NK-92 treated with Interleukin-12 subunit alpha and Interleukin-12 subunit beta, amount 100 ng/mL, for 24 hours (cell line): Measurements from ENCODE around the gene TPCN2.
"Not testable (repeated sequence)": the region's sequence is repeated elsewhere in the genome, so short reads cannot be mapped to it uniquely, and the experiment has no call there.

ENCODE experiments used
- DNase-seq: peaks from one replicate; lab custom pipeline; 2025; lab: John Stamatoyannopoulos, UW

Gene TPCN2

GRCh38 chr11:69076129-69076791 is 27.5 kb downstream of the TPCN2 start:
- no peak for DNase-seq

GRCh38 chr11:69076977-69077376 is 28.2 kb downstream of the TPCN2 start:
- not testable (repeated sequence) for DNase-seq

GRCh38 chr11:69078508-69078907 is 29.8 kb downstream of the TPCN2 start:
- DNase-seq: no peak

GRCh38 chr11:69078930-69079605 is 30.3 kb downstream of the TPCN2 start:
- no peak for DNase-seq

- no peak for DNase-seq
Observed at GRCh38 chr11:69079661-69080256, 31.0 kb downstream of the TPCN2 start.

- DNase-seq: no peak
Observed at GRCh38 chr11:69080257-69080995, 31.7 kb downstream of the TPCN2 start.

- no peak for DNase-seq
Observed at GRCh38 chr11:69081180-69081579, 32.4 kb downstream of the TPCN2 start.

- no peak for DNase-seq
Observed at GRCh38 chr11:69083531-69084247, 35.0 kb downstream of the TPCN2 start.

- no peak for DNase-seq
Observed at GRCh38 chr11:69084371-69084770, 35.6 kb downstream of the TPCN2 start.

GRCh38 chr11:69085490-69086095 is 36.9 kb downstream of the TPCN2 start:
- no peak for DNase-seq

GRCh38 chr11:69086152-69087132 is 37.7 kb downstream of the TPCN2 start:
- DNase-seq: no peak

GRCh38 chr11:69087133-69087524 is 38.4 kb downstream of the TPCN2 start:
- DNase-seq: no peak

- DNase-seq: no peak
Observed at GRCh38 chr11:69087811-69088210, 39.1 kb downstream of the TPCN2 start.

GRCh38 chr11:69088676-69089146 is 40.0 kb downstream of the TPCN2 start:
- peak; percentile 42 for DNase-seq

GRCh38 chr11:69089258-69089657 is 40.5 kb downstream of the TPCN2 start:
- no peak for DNase-seq

GRCh38 chr11:69091638-69092165 is 43.0 kb downstream of the TPCN2 start:
- no peak for DNase-seq

- no peak for DNase-seq
Observed at GRCh38 chr11:69092263-69092662, 43.5 kb downstream of the TPCN2 start.

- no peak for DNase-seq
Observed at GRCh38 chr11:69093106-69093505, 44.4 kb downstream of the TPCN2 start.

GRCh38 chr11:69094111-69094914 is 45.6 kb downstream of the TPCN2 start:
- no peak for DNase-seq
